ENCODE data around the gene KRTAP6-1.

The KRTAP6-1 gene

DNA sequence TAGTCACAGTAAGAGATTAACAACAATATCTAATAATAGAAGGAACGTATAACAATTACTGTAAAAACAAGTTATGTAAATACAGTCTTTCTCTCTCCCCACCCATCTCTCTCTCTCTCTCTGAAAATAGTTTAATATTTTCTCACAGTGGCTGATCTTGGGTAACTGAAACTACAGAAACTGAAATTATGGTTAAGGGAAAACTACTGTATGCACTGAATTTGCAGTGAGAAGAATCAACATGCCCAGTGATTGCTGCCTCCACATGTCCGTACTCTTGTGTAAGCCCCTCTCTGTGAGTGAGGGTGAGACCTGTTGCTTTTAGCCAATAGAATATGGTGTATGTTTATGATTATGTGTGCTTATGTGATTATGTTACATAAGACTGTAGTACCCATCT is 1.6 kb downstream of the KRTAP6-1 start:
- H3K4me3 ChIP-seq (ENCODE audit: low read depth, low read length) = no peak overlapping the region
- no peak for DNase-seq (ENCODE audit: low read depth)
- no peak for TF ChIP-seq CTCF (IDR thresholded peaks at IDR 0.05; ENCODE audit: insufficient read depth, low read depth, low read length, missing control alignments)

- DNase-seq (ENCODE audit: low read depth) = no peak
- no peak overlapping the region for H3K4me3 ChIP-seq (ENCODE audit: low read depth, low read length)
- no peak for TF ChIP-seq CTCF (IDR thresholded peaks at IDR 0.05; ENCODE audit: insufficient read depth, low read depth, low read length, missing control alignments)
Measured at GRCh38 chr21:30605968-30606367, 7.8 kb downstream of the KRTAP6-1 start.

- no peak within 1 kb of the TSS for H3K4me3 ChIP-seq (ENCODE audit: low read depth, low read length)
- no peak for DNase-seq (ENCODE audit: low read depth)
- TF ChIP-seq CTCF (IDR thresholded peaks at IDR 0.05; ENCODE audit: insufficient read depth, low read depth, low read length, missing control alignments) = no peak
Measured at GRCh38 chr21:30600787-30601186, 12.9 kb downstream of the KRTAP6-1 start, which contains the start of gene KRTAP22-1. Gene KRTAP22-1 (plus strand): TSS chr21:30601087.

- DNase-seq (ENCODE audit: low read depth) = no peak
- TF ChIP-seq CTCF (IDR thresholded peaks at IDR 0.05; ENCODE audit: insufficient read depth, low read depth, low read length, missing control alignments) = no peak
- no peak within 1 kb of the TSS for H3K4me3 ChIP-seq (ENCODE audit: low read depth, low read length)
Measured at GRCh38 chr21:30598802-30599201, 14.9 kb downstream of the KRTAP6-1 start, which contains the start of gene KRTAP6-2. Gene KRTAP6-2 (minus strand): TSS chr21:30598902. CDS start chr21:30598874, 28 bp downstream.

- H3K4me3 ChIP-seq (ENCODE audit: low read depth, low read length) = no peak within 1 kb of the TSS
- no peak for DNase-seq (ENCODE audit: low read depth)
- no peak for TF ChIP-seq CTCF (IDR thresholded peaks at IDR 0.05; ENCODE audit: insufficient read depth, low read depth, low read length, missing control alignments)
Measured at GRCh38 chr21:30592140-30592539, 21.6 kb downstream of the KRTAP6-1 start, which contains the start of gene KRTAP6-3. Gene KRTAP6-3 (plus strand): TSS chr21:30592440. CDS start chr21:30592446, 6 bp downstream.

- no peak for DNase-seq (ENCODE audit: low read depth)
- no peak for TF ChIP-seq CTCF (IDR thresholded peaks at IDR 0.05; ENCODE audit: insufficient read depth, low read depth, low read length, missing control alignments)
- no peak within 1 kb of the TSS for H3K4me3 ChIP-seq (ENCODE audit: low read depth, low read length)
Measured at GRCh38 chr21:30590297-30590696, 23.4 kb downstream of the KRTAP6-1 start, which contains the start of gene KRTAP22-2. Gene KRTAP22-2 (minus strand): TSS chr21:30590397.

- no peak for TF ChIP-seq CTCF (IDR thresholded peaks at IDR 0.05; ENCODE audit: insufficient read depth, low read depth, low read length, missing control alignments)
- H3K4me3 ChIP-seq (ENCODE audit: low read depth, low read length) = no peak overlapping the region
- no peak for DNase-seq (ENCODE audit: low read depth)
Measured at GRCh38 chr21:30582870-30583269, 30.9 kb downstream of the KRTAP6-1 start.
